Uterus (tissue), 4 donors: ENCODE results near the gene TRIM37. TPM values are rescaled to one million over a fixed set of nuclear protein-coding genes. Genes with fewer than 3 reads are reported as not detected.
"Not testable (repeated sequence)": the region's sequence is repeated elsewhere in the genome, so short reads cannot be mapped to it uniquely, and the experiment has no call there.

Experiments used
- DNase-seq, 2 donors: peaks; one replicate each; pipeline ENCODE4 v3.0.0-alpha.2; 2019 to 2020
- H3K27ac ChIP-seq, 2 donors: fragments of 200-600 bp; sonication (generic); 1 replicate in 1 of 2; 2 replicates in 1 of 2; pipeline ENCODE4 v1.5.1; 2016 to 2018
- H3K27me3 ChIP-seq, 2 donors: fragments of 200-600 bp; sonication (generic); one replicate each; pipeline ENCODE4 v1.5.1; 2018 to 2019; ENCODE audit warnings: control low read depth in 1 of 2
- H3K36me3 ChIP-seq, 2 donors: fragments of 200-600 bp; sonication (generic); one replicate each; pipeline ENCODE4 v1.5.1; 2019; ENCODE audit warnings: control low read depth in 1 of 2
- H3K4me1 ChIP-seq, 2 donors: fragments of 200-600 bp; sonication (generic); one replicate each; pipeline ENCODE4 v1.5.1; 2018 to 2019; ENCODE audit warnings: control low read depth in 1 of 2
- H3K4me3 ChIP-seq, 2 donors: fragments of 200-600 bp; sonication (generic); 1 replicate in 1 of 2; 2 replicates in 1 of 2; pipeline ENCODE4 v1.5.1; 2018 to 2019; ENCODE audit warnings: mild to moderate bottlenecking in 1 of 2
- H3K9me3 ChIP-seq, 2 donors: fragments of 200-600 bp; sonication (generic); one replicate each; pipeline ENCODE4 v1.5.1; 2019; ENCODE audit warnings: control low read depth in 1 of 2
- POLR2A ChIP-seq, 2 donors: fragments of 450-650 bp; IDR thresholded peaks; one replicate each; pipeline ENCODE4 v1.6.1; 2016; ENCODE audit warnings: antibody characterized with exemption in 2 of 2, mild to moderate bottlenecking in 1 of 2, moderate library complexity in 1 of 2
- intact Hi-C: fragments of 100-400 bp; cut with DNase I; formaldehyde crosslinking; loops from one replicate; pipeline ENCODE4 v1.15.1; 2023; ENCODE audit warnings: low total_unique reads
- total RNA-seq, 4 donors: library from RNA; depleted of rRNA in 3 of 4; stranded (reverse); fragments of >200 nt in 3 of 4; gene quantifications; one replicate each; pipeline versions ENCODE4 v1.1.0 to v1.2.4, GENCODE V29; 2014 to 2023
- TF ChIP-seq, protein P1 (sequence below), 4 experiments: fragments of 200-600 bp in 2 of 4; fragments of 450-650 bp in 2 of 4; sonication (generic) in 2 of 4; IDR thresholded peaks; one replicate each; pipeline ENCODE4 v1.5.1; 2016 to 2019; ENCODE audit warnings: antibody characterized with exemption in 4 of 4, mild to moderate bottlenecking in 2 of 4, moderate library complexity in 1 of 4
- donor health status: DM: yes; HTN: yes; CAD: no.

Gene TRIM37
- total RNA-seq, 4 donors from 2014 or later: 5.0 to 38.9 (median 21.4) TPM

DNA sequence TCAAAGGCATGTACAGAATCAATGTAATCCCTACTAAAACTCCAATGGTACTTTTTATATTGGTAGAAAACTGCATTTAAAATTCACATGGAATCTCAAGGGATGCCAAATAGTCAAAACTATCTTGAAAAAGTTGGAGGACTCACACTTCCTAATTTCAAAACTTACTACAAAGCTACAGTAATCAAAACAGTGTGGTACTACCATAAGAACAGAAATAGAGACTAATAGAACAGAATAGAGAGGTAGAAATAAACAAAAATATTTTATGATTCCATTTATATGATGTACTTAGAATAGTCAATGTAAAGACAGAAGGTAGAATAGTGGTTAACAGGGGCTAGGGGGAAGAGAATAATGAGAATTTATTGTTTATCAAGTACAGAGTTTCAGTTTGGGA, 8.8 kb downstream of the TRIM37 start:
- H3K9me3 ChIP-seq: no peaks in the 10 kb centered on the region
- no peaks in the 10 kb centered on the region for H3K27me3 ChIP-seq
- no peak overlapping the region for H3K4me3 ChIP-seq
- intact Hi-C loops: no loop called here
- peaks cover 0 to 4% of the 10 kb centered on the region in 2 donors for H3K4me1 ChIP-seq
- no peak for DNase-seq
- no peak for TF ChIP-seq POLR2A (IDR thresholded peaks at IDR 0.05)
- TF ChIP-seq, protein P1, sequence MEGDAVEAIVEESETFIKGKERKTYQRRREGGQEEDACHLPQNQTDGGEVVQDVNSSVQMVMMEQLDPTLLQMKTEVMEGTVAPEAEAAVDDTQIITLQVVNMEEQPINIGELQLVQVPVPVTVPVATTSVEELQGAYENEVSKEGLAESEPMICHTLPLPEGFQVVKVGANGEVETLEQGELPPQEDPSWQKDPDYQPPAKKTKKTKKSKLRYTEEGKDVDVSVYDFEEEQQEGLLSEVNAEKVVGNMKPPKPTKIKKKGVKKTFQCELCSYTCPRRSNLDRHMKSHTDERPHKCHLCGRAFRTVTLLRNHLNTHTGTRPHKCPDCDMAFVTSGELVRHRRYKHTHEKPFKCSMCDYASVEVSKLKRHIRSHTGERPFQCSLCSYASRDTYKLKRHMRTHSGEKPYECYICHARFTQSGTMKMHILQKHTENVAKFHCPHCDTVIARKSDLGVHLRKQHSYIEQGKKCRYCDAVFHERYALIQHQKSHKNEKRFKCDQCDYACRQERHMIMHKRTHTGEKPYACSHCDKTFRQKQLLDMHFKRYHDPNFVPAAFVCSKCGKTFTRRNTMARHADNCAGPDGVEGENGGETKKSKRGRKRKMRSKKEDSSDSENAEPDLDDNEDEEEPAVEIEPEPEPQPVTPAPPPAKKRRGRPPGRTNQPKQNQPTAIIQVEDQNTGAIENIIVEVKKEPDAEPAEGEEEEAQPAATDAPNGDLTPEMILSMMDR (IDR thresholded peaks at IDR 0.05): no peak
- no peak overlapping the region for H3K27ac ChIP-seq
- H3K36me3 ChIP-seq: no peaks in the 10 kb centered on the region

DNA sequence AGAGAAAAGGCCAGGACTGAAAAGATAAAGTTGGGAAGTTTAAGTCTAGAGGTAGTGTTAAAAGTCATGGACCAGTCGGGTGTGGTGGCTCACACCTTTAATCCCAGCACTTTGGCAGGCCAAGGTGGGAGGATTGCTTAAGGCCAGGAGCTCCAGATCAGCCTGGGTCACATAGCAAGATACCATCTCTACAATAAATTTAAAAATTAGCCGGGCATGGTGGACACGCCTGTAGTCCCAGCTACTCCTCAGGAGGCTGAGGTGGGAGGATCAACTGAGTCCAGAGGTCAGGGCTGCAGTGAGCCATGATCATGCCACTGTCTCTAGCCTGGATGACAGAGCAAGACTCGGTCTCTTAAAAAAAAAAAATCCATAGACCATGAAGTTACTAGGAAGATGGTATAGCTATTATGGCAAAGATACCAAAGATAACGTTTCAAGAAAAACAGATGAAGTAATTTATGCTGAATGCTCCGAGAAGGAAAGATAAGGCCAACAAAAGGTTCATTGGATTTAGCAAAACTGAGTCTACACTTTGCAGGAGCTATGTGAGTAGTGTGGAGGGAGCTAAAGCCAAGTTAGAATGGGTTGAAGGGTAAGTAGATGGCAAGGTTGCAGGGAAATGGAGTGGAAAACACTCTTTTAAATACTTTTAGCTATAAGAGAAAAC, 11.7 kb downstream of the TRIM37 start:
- TF ChIP-seq, protein P1 (IDR thresholded peaks at IDR 0.05): no peak
- no peak for TF ChIP-seq POLR2A (IDR thresholded peaks at IDR 0.05)
- Histone ChIP-seq H3K9me3 (no peaks in the 10 kb centered on the region), H3K27me3 (no peaks in the 10 kb centered on the region), H3K4me3 (no peak overlapping the region), H3K36me3 (no peaks in the 10 kb centered on the region), H3K27ac (no peak overlapping the region), H3K4me1 (peaks cover 0 to 4% of the 10 kb centered on the region in 2 donors)
- intact Hi-C loops: no loop called here
- no peak for DNase-seq

DNA sequence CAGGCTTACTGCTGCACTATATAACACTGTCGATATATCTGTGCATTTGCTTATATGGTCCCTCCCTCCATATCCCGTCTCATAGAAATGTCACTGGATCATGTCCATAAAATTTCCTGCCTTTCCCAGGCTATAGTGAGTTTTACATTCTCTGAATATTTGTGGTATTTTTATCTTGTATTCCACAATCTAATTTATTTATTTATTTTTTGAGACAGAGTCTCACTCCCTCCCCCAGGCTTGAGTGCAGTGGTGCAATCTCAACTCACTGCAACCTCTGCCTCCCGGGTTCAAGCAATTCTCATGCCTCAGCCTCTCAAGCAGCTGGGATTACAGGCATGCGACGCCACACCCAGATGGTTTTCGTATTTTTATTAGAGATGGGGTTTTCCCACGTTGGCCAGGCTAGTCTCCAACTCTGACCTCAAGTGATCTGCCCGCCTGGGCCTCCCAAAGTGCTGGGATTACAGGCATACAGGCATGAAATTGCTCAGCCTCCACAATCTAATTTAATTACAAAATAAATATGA, 12.9 kb downstream of the TRIM37 start:
- peak; percentile 50 to 60 for DNase-seq

DNA sequence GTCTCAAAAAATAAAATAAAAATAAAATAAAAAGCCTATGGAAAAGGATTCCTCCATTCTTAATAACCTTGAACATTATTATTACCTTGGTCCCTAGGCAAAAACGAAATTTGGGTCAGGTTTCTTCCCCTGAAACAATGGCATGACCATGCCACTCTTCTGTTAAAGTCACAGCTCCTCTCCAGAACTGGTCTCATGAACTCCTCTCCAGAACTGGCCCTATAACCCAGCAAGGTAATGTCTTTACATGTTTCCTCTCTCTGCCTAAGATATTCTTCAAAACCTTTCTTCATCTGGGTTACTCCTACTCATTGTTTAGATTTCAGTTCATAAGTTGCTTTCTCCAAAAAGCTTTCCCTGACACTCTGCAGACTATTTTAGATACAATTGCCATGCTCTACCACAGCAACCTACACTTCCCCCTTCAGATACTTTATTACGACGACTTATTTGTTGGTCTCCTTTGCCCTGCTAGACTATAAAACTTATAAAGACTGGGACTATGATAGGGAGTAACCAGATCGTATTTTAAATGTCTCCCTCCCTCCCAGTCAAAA, 13.5 kb downstream of the TRIM37 start:
- H3K27ac ChIP-seq: peak overlapping the region; percentile 55 to 65
- intact Hi-C loops: no loop called here

More for the DNA sequence above, 12.9 kb downstream of the TRIM37 start:
- Histone ChIP-seq H3K27me3 (no peaks in the 10 kb centered on the region), H3K27ac (peak overlapping the region; percentile 55 to 65), H3K4me3 (no peak overlapping the region), H3K4me1 (peaks cover 0 to 4% of the 10 kb centered on the region in 2 donors), H3K9me3 (no peaks in the 10 kb centered on the region), H3K36me3 (no peaks in the 10 kb centered on the region)
- intact Hi-C loops: no loop called here
- TF ChIP-seq, protein P1 (IDR thresholded peaks at IDR 0.05): no peak
- no peak for TF ChIP-seq POLR2A (IDR thresholded peaks at IDR 0.05)

DNA sequence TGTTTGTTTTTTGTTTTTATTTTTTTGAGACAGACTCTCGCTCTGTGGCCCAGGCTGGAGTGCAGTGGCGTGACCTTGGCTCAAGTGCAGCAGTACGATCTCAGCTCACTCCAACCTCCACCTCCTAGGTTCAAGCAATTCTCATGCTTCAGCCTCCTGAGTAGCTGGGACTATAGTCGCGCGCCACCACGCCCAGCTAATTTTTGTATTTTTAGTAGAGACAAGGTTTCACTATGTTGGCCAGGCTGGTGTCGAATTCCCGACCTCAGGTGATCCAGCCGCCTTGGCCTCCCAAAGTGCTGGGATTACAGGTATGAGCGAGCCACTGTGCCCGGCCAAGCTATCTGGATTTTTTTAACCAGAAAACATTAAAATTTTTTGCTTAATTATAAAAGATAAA, 16.1 kb downstream of the TRIM37 start:
- H3K4me1 ChIP-seq, H3K27ac ChIP-seq, intact Hi-C loops, H3K4me3 ChIP-seq, H3K36me3 ChIP-seq, H3K9me3 ChIP-seq, DNase-seq, H3K27me3 ChIP-seq: not testable (repeated sequence)

More for the DNA sequence above, 13.5 kb downstream of the TRIM37 start:
- no peak overlapping the region for H3K4me3 ChIP-seq
- peaks cover 0 to 4% of the 10 kb centered on the region in 2 donors for H3K4me1 ChIP-seq
- H3K9me3 ChIP-seq: no peaks in the 10 kb centered on the region
- H3K27me3 ChIP-seq: no peaks in the 10 kb centered on the region
- no peak for DNase-seq
- H3K36me3 ChIP-seq: no peaks in the 10 kb centered on the region
- TF ChIP-seq POLR2A (IDR thresholded peaks at IDR 0.05): no peak
- TF ChIP-seq, protein P1 (IDR thresholded peaks at IDR 0.05): no peak
